GM18502 (cell line): Measurements from ENCODE around the gene LELP1.
"Not testable (repeated sequence)": the region's sequence is repeated elsewhere in the genome, so short reads cannot be mapped to it uniquely, and the experiment has no call there.

Experiments used
- ATAC-seq: cut with Tn5 transposase; IDR thresholded peaks from one replicate; pipeline ENCODE4 v1.9.1; 2021; ENCODE audit warnings: mild to moderate bottlenecking; ENCODE audit not compliant: unreplicated experiment, poor library complexity

LELP1 gene

DNA sequence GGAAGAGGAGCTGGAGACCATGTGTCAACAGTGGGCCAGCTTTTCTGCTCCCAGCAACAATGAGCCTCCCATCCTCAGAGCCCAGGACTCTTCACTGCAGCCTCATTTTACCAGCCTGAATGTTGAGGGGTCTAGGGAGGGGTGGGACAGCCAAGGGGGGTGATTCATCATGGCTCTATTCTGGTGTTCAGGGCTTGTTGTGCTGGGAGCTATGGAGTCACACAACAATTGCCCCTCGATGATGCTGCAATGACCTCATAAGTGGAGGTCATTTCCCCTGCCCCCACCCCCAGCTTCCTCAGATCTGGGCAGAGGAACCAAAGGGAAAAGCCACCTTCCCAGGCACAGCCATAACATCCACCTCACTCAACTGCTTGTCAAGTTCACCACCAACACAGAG is at the start of gene LELP1:
TSS of gene LELP1 (plus strand) at position 301 of the 400 bp plus-strand sequence. CDS start 1,278 bp downstream, outside the sequence.
- no peak for ATAC-seq

DNA sequence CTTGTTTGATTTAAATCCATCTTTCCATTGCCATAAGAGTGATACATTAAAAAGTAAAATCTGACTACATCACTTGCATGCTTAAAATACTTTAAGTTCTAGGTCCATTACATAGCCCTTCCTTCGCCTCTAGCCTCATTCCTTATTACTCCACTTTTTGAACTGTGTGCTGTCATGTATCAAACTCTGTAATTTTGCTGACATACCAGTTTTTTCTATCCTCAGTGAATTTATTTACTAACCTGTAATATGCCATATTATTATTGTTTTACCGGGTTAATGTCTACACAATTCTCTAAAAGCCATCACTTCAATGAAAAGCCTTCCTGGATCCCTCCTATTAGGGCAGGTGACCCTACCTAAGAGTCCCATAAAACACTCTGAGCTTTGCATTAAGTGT is 47.7 kb upstream of the LELP1 start:
- ATAC-seq, result no peak

DNA sequence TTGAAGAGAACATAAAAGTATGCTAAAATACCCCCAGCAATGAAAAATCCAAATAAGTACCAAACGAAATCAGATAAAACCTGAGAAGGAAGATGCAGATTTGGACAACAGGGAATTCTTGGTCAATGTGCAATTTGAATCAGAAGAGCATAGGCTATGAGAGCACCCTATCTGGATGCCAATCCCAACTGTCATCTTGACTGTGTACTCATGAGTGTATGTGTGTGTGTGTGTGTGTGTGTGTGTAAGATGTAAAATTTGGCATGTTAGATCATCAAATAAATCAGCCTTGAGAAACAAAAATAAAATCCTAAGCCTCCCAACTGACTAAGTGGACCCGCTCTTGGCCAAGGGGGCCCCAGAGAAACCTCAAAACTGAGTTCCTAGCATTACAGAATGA is 34.5 kb upstream of the LELP1 start:
- ATAC-seq, result no peak

DNA sequence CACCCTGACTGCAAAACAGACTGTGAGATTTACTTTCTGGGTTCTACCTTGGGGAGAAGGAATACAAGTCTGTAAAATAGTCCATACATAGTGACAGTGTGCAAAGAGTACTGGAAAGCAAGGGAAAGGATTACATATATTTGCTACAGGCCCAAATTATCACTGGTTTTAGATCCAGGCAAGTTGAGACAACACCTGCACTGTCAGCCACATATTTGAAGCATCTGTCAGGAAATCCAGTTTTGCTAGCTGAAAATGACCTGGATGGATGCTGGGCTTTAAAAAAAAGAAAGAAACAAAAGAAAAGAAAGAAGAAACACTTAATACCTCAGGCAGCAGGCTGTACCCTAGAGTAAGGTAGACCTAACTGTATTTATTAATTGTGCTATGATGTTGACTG is 28.6 kb upstream of the LELP1 start:
- no peak for ATAC-seq

DNA sequence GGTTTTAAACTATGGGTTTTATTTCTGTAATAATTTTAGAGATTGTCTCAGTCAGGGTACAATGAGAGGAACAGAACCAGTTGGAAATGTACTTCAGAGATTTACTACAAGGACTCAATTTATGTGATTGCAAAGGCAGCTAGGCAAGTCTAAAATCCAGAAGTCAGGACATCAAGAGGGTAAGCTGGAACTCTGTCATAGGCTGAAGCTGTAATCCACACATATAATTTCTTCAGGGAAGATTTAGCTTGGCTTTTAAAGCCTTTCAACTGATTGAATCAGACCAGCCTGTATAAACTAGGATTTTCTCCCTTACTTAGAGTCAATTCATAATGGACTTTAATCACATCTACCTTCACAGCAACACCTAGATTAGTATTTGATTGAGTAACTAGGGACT is 24.3 kb upstream of the LELP1 start:
- no peak for ATAC-seq

DNA sequence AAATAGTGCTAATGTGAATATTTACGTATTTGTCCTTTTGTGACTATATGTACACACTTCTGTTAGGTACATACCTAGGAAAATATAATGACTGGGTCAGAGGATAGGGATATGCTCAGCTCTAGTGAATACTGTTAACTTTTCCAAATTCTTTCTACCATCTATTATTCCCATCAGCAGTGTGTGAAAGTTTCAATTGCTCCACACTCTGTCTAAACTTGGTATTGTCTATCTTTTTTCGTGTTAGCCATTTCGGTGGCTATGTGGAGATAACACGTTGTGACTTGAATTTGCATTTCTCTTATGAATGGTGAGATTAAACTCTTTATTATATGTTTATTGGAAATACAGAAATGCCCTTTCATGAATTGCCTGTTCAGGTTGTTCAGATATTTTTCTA is 22.7 kb upstream of the LELP1 start:
- no peak for ATAC-seq

DNA sequence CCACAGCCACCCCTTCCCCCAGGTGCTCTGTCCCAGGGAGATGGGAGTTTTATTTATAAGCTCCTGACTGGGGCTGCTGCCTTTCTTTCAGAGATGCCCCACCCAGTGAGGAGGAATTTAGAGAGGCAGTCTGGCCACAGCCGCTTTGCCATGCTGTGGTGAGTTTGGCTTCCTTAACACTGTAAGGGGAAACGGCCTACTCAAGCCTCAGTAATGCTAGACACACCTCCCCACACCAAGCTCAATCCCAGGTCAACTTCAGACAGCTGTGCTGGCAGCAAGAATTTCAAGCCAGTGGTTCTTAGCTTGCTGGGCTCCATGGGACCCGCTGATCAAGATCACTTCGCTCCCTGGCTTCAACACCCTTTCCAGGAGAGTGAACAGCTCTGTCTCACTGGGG is 14.9 kb upstream of the LELP1 start:
- not testable (repeated sequence) for ATAC-seq

DNA sequence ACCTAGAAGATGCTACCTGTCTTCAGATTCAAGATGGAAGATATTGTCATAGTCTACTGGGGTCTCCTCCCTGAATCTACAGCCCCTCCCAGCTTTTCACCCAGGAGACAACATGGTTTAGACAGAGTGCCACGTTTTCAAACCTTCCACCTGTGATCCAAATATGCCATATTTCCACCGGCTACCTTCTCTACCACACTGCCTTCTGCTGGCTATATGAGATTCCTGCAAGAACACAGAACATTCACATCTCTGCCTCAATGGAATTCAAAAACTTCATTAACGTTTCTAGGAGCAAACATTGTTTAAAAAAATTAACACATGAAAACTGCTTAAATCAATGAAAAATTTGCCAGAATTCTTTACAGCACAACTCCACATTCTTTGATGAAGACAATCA is 12.9 kb upstream of the LELP1 start:
- no peak for ATAC-seq

DNA sequence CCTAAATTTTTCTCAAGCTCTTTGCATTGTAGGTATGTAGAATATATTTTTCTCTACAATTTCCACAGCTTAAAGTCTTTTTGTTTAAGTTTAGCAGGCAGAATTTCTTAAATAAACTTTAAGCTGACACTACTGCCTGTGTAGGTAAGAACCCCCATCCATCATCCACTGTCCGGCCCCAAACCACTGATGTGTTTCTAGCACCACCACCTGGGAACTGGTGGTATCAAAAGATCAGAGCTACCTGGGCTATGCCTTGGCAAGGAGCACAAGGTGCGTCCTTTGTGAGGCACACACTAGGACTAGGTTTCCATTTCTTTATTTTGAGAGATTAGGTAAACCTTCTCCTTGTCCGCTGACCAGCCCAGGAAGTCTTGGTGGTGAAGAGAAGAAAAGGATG is 10.5 kb upstream of the LELP1 start:
- ATAC-seq, result no peak

DNA sequence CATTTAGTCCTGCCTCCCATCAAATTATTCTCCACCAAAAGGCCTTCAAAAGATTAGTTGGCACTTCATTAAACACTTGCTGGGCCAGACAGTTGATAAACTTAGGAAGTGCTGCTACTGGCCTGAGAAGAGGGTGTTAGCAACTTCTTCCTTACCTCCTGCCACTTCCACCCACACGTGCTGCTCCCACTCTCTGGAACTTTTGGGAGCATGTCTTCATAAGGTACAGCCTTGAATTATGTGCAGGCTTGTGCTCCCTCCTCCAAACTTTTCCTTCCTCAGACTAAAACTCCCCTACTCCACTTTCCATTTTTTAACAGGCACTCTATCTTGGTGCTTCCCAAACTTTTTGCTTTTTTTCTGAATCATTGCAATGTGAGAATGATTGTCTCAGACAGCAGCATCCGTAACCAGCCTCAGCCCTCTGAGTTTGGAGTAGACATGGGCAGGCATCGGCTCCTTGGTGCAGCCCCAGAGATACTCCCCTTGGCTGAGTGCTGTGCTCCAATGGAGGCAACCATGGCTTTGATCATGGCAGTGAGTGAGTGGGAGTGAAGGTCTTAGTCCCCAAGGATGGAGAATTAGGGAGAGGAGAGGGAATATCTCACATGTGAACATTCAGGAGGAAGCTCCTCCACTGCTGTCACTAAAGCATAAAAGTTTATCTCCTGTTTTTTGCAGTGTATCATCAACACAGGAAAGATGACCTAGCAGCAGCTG is 8.7 kb upstream of the LELP1 start:
- no peak for ATAC-seq

DNA sequence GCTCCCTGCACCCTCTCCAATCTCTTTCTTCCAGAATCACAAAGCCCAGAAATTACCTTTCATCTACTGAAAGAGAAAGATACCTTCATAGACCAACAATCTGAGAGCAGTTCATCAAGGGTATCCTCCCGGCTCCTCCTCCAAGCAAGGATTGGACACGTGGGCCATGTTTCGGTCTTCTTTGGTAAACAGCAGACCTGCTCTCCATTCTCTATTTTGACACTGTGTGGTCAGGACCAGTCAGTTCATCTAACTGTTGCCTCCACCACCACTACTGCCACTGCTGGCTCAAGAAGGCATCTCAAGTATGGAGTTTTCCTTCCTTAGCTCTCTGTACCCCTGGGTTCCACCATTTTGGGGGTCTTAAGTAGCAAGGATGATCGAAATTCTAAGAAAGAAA is 8.0 kb upstream of the LELP1 start:
- ATAC-seq, result no peak

DNA sequence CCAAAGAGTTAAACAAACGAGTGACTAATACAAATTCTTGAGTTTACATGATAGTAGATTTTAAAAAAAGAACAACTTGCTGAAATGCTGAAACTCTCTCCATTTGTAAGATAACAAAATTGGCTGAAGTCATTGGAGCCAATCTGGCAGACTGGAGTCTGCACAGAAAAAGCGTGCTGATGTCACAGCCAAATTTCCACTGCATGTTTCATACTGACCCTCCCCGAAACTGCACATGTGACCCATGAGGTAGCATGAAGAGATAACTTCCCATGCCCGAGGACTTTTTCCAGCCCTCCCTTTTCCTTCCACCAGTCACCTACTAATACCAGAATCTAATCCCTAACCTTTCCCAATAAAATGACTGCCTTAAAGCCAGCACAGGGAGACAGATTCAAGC is 1.2 kb upstream of the LELP1 start:
- ATAC-seq, result no peak

DNA sequence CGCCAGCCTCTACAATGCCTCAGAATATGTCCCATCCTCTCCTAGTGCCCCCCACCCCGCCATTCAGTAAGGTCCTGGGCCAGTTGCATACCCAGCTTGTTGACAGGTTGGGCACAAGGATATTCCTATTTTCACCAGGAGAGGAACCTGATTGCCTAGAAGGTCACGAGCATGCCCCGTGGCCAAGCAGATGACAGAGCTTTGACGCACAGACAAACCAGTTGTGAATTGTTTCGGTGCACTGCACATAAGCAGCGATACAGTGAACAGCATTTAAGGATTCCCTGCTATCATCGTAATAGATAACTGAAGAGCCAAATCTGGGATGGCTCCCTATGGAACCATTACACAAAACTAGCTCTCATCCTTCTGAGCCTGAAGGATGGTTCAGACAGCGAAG is 3.4 kb downstream of the LELP1 start:
- ATAC-seq, result no peak

DNA sequence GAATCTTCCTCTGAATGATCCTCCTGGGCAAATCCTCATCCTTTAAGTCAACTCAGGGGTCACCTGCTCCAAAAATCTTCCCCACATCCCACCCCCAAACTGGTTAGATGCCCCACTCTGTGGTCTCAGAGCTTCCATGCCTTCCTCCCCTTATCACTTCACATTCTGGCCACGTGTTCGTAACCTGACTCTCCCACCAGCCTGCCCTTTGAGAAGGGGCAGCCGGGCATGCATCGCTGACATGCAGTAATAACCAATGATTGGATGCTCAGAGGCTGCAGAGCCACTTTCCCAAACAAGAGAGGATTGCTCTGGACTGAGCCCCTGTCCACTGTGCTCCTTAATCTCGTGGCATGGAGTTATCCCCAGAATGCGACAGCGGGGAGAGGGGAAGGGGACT is 7.0 kb downstream of the LELP1 start:
- ATAC-seq, result no peak

DNA sequence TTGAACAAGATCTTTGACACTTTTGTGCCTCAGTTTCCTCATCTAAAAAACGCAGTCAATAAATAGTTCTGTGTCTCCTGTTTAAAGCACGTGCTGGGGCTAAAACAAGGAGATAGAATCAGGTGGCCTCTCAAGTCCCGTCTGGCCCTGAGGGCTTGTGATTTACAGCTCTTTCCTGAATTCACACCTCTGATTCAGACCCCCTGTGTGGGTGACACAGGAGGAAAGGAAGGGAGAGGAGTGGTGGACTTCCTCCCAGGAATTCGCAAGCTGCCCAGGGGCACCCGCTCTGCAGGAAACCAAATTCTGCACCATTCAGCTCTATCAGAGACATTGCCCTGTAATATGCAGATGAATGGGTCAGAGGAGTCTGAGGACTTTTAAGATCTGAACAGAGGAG is 9.0 kb downstream of the LELP1 start:
- no peak for ATAC-seq

DNA sequence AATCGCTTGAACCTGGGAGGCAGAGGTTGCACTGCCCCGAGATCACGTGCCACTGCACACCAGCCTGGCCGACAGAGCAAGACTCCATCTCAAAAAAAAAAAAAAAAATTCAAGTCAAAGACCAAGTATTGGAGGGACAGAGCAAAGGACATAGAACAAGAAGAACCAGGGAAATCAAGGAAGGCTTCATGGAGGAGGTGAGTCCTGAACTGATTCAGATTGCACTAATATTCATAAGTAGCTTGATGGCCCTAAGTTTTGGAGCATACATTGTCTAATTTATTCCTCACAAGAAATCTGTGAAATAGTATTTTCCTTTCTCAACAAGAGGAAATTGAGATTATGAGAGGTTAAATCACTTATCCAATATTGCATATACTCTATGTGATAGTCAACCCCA is 10.3 kb downstream of the LELP1 start:
- no peak for ATAC-seq

DNA sequence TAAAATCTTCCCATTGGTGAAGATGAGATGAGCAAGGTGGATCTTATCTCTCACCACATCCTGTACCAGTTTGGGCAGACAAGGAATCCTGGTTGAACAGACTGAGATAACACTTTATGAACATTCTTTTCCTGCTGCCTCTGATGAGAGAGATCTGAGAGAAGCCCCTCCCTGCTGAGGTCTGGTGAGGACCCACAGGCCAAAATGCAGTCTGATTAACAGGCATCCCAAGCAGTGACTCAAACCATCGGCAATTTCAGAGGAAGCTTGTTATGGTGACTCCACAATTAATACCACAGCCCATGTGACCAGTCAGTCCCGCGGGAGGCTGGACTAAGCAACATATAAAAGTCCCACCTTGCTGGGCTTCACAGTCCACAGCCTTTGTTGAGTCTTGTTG is 14.0 kb downstream of the LELP1 start, which contains the start of gene PRR9:
TSS of gene PRR9 (plus strand) at position 373 of the 400 bp plus-strand sequence. CDS start 561 bp downstream, outside the sequence.
- ATAC-seq, result no peak

DNA sequence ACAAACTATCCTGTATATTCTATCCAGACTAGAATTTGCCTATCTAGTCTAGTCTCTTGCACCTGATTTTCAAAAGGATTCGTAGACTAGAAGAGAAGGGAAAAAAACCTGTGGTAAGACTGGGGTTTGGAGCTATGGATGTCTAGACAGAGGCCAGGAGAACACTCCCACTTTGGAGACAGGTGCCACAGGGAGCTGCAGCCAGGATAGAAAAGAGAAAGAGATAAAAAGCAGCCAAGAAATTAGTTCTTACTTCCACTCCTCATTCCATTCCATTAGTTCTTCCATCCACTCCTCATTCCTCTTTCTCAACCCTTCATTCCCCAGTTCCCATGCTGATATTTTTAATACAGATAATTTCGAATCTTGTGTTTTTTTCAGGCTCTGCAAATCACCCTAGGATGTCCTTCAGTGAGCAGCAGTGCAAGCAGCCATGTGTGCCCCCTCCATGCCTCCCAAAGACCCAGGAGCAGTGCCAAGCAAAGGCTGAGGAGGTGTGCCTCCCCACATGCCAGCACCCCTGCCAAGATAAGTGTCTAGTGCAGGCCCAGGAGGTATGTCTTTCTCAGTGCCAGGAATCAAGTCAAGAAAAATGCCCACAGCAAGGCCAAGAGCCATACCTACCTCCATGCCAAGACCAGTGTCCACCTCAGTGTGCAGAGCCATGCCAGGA is 14.7 kb downstream of the LELP1 start:
- no peak for ATAC-seq

DNA sequence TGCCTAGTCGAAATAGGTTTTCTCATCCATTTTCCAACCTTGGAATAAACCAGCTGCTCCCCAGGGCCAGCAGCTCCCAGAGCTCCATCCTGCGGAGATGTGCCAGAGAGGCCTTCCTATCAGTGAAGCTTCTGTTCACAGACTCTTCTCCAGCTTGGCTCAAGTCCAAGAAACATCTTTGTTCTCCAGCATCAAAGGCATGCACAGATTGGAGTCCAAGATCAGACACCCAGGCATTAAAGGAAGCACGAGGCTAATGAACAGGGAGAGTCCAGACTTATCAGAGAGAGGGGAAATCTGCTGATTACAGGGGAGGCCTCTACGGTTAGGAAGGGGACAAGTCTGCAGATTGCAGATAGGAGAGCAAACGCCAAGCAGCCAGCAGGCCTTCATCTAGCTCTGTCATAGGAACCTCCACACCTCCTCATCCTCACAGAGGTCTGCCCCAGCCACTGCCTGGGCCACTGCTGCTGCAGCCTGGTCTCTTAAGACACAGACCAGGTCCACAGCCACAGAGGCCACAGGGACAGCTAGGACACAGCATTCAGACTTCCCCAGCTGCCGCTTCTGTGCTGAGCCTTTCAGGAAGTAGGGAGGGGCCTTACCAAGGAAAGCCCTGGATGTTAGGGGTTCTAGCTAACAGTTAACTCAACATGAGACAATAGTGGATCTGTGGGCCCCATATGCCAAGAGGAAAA is 17.5 kb downstream of the LELP1 start:
- ATAC-seq, result no peak

DNA sequence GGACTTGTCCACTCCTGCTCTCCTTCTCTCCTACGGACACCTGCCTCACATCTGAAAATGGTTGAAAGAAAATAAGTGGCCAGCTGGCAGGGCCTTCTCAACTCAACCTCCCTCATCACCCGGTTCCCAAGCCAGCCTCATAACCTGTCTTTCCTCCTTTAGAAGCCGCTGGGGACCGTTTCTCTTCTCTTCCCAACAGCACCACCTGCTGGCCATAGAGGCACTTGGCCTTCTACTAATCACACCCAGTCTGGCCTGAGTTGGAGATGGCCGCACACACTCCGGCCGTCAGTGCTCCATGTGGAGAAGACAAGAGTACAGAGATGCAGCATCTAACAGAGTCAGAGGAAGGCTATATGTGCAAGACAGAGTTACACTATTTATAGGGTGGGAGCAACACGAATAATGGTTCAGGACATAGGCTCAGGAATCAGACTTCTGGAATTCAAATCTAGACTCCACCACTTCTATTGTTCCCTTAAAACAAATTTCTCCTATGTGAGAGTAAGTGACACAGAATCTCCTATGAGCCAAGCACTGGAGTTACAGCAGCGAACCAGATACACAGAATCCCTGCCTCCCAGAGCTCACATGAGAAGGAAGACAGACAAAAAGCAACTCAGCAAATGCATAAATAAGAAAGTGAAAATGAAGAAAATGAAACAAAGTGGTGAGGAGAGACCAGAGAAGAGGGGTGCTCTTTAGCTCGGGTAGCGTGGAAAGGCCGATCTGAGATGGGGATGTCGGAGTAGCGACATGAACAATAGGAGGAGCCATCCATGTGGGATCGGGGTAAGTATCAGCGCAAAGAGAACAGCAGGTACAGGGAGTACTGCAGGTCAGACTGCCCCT is 20.0 kb downstream of the LELP1 start:
- ATAC-seq, result peak; percentile 74

DNA sequence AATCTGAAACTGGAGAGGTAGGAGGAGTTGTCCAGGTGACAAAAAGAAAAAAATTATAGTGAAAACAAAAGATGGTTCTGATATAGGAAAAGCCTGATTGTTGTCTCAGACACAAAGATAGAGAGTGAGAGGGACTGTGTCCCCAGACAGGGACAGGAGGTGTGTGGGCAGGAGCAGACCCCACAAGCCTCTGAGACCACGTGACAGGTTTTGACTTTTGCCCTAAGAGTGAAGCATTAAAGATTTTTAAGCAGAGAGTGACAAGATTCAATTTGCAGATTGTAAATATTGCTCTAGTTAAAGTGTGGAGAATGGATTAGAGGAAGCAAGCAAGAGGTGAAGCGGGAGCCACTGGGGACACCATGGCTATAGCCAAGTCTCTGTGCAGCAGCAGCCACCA is 24.6 kb downstream of the LELP1 start:
- no peak for ATAC-seq
